ENCODE results near the gene TKTL2. TPM values are rescaled to one million over a fixed set of nuclear protein-coding genes. Genes with fewer than 3 reads are reported as not detected.

Gene TKTL2
- total and polyA plus RNA-seq, 12 donors, result not detected

DNA sequence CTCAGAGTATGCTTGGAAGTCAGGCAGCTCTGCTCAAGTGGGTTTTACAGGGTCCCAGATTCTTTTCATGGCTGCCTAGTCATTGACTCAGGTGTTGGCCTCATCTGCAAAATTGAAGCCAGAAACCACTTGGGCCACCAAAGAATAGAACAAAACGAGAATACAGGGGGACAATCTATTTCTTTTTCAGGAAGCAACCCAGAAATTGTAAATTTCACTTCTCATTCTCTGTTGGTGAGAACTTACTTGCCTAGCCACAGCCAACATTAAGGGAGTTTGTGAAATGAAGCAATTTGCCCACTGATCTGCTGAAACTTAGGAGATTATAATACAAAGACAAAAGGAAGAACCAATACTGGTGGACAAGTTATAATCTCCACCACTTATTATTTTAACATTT is 8.6 kb upstream of the TKTL2 start:
- intact Hi-C loops (cut with DNase I), result loop anchor here in 1 of 2 donors (10.0 kb wide), 1 partner anchor 63 kb away; no protein-coding TSS in a partner anchor

DNA sequence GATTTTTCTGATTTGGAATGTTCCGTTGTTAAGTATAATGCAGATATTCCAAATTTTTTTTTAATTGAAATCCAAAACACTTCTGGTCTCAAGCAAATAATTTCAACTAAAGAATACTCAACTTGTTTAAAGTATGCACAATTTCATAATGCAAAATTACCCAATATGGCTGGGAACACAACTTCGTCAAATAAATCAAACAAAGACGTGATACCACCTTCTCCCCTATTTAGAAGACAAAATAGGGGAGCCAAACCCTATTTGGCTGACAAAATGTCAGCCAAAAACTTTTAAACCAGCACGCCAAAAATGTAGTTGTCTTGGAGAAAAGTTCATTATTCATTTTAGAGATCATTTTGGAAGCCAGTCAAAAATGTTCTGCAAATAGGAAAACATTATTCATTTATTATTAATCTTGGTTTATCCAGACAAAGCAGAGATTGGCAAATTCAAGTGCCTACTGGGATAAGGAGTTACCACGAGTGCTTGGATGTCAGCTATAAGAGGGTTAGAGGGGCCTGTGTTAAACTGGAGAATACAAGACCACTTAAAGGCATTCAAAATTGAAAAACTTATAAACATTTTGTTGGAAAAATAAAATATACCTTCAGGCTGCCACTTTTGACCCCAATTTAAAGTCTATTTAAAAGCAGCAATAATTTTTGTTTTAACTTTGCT is 3.3 kb upstream of the TKTL2 start:
- no peak for DNase-seq
- no peaks in the 10 kb centered on the region for H3K27me3 ChIP-seq

More for the DNA sequence above, 8.6 kb upstream of the TKTL2 start:
- Histone ChIP-seq H3K27me3 (no peaks in the 10 kb centered on the region), H3K27ac (no peak overlapping the region), H3K4me3 (no peak overlapping the region), H3K9me3 (replicated peaks in 1 of 3) (no peaks in the 10 kb centered on the region), H3K36me3 (replicated peaks in 1 of 2) (no peaks in the 10 kb centered on the region), H3K4me1 (replicated peaks in 1 of 2) (no peaks in the 10 kb centered on the region)
- WGBS, 4 donors, result 17 to 31% (median 25%) methylated on average over 1 of the region's 1 CpG
- DNase-seq, result no peak
- TF ChIP-seq CTCF (IDR thresholded peaks at IDR 0.05), result no peak
- TF ChIP-seq POLR2A (IDR thresholded peaks at IDR 0.05), result no peak

DNA sequence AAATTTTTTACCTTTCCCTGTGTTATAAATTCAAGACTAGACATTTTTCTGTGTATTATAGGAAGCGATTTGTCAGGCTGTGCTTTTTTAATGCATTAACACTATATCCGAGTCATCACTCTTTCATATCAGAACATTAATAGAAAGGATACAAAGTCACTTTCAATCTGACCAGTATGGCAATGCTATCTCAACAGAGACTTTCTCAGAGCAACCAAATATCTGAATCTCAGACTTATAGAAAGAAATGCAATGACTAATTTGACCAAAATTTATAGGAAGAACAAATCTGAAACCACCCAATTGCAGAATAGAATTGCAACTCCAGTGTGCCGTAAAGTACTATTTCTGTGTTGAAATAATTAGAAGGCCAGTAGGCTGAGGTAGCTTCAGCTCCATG is 473 bp upstream of the TKTL2 start:
- H3K27me3 ChIP-seq, result no peaks in the 10 kb centered on the region
- intact Hi-C loops (cut with DNase I), result no loop called here
- 83 to 92% (median 86%) methylated on average over 3 of the region's 3 CpGs for WGBS, 4 donors
- H3K4me3 ChIP-seq, result no peak overlapping the region
- H3K9me3 ChIP-seq (replicated peaks in 1 of 3), result no peaks in the 10 kb centered on the region
- H3K4me1 ChIP-seq (replicated peaks in 1 of 2), result no peaks in the 10 kb centered on the region
- no peaks in the 10 kb centered on the region for H3K36me3 ChIP-seq (replicated peaks in 1 of 2)
- TF ChIP-seq CTCF (IDR thresholded peaks at IDR 0.05) (no peak), POLR2A (IDR thresholded peaks at IDR 0.05) (no peak)
- H3K27ac ChIP-seq, result no peak overlapping the region
- no peak for DNase-seq

More for the DNA sequence above, 3.3 kb upstream of the TKTL2 start:
- intact Hi-C loops (cut with DNase I), result no loop called here
- Histone ChIP-seq H3K4me3 (no peak overlapping the region), H3K4me1 (replicated peaks in 1 of 2) (no peaks in the 10 kb centered on the region), H3K9me3 (replicated peaks in 1 of 3) (no peaks in the 10 kb centered on the region), H3K27ac (no peak overlapping the region), H3K36me3 (replicated peaks in 1 of 2) (no peaks in the 10 kb centered on the region)
- WGBS, 4 donors, result 58 to 65% (median 61%) methylated on average over 5 of the region's 5 CpGs
- TF ChIP-seq POLR2A (IDR thresholded peaks at IDR 0.05) (no peak), CTCF (IDR thresholded peaks at IDR 0.05) (no peak)

DNA sequence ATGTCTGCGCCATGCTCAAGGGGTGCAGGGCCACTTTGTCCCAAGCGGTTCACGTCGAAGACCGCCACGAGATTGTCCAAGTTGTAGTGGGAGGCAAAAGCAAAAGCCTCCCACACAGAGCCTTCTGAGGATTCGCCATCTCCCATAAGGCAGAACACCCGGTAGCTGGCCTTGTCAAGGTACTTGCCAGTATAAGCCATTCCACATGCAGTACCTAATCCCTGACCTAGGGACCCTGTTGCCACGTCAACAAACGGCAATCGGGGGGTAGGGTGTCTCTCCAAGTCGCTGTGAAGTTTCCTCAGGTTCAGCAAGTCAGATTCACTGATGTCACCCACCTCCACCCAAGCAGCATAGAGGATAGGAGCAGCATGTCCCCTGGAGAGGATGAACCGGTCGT is 424 bp downstream of the TKTL2 start:
- no peak for DNase-seq

More for the DNA sequence above, 424 bp downstream of the TKTL2 start:
- Histone ChIP-seq H3K36me3 (replicated peaks in 1 of 2) (no peaks in the 10 kb centered on the region), H3K9me3 (replicated peaks in 1 of 3) (no peaks in the 10 kb centered on the region), H3K4me1 (replicated peaks in 1 of 2) (no peaks in the 10 kb centered on the region), H3K27me3 (no peaks in the 10 kb centered on the region), H3K4me3 (no peak overlapping the region), H3K27ac (no peak overlapping the region)
- no peak for TF ChIP-seq CTCF (IDR thresholded peaks at IDR 0.05)
- no peak for TF ChIP-seq POLR2A (IDR thresholded peaks at IDR 0.05)
- intact Hi-C loops (cut with DNase I), result no loop called here
- WGBS, 4 donors, result 74 to 94% (median 88%) methylated on average over 9 to 14 of the region's 14 CpGs

All from adrenal gland (tissue), 12 donors.